ENCODE measurements around the gene YY1AP1.

GRCh38 chr1:155703216-155703615 lies 14.6 kb upstream of the YY1AP1 start:
- no peak for TF ChIP-seq CTCF (IDR thresholded peaks at IDR 0.05)
- TF ChIP-seq POLR2A (IDR thresholded peaks at IDR 0.05) = no peak
- no peak for TF ChIP-seq EP300 (IDR thresholded peaks at IDR 0.05)
- TF ChIP-seq POLR2AphosphoS5 (IDR thresholded peaks at IDR 0.05) = no peak
